ENCODE measurements around the gene AGAP2.
A peak's percentile ranks its signal among the peaks of the same experiment; 100 is the strongest.

Gene AGAP2

DNA sequence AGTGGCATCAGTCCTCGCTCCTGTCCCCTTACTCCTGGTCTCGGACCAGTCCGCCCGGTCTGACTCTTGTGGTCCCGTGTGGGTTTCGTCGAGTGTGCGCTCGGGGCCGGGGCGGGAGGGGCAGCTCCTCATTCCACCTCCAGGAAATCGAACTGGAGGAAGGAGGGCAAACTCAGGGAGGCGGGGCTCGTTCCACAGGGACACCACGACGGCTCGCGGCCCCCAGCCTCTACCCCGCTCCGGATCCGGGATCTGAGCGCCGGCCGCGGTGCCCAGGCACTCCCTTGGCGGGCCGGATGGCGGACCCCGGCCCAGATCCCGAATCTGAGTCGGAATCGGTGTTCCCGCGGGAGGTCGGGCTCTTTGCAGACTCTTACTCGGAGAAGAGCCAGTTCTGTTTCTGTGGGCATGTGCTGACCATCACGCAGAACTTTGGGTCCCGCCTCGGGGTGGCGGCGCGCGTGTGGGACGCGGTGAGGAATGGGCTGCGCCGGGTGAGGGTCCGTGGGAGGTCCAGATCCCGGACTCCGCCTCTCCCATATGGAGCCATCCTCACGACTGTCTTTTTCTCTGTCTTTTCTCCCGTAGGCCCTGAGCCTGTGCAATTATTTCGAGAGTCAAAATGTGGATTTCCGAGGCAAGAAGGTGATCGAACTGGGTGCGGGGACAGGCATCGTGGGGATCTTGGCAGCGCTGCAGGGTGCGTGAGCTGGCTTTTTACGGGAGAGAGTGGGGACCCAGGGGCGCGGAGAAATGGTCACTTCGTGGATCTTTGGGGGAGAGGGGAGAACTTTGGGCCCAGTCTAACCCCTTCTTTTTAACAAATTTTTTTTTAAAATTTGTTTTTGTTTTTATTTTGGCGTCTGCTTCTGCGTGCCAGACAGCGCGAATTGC lies 34.1 kb upstream of the AGAP2 start, which contains the start of gene EEF1AKMT3:
Gene EEF1AKMT3, plus strand, starts transcription at position 186 of the 894 bp plus-strand sequence. Its CDS starts 111 bp downstream, at position 297.
- no peak for DNase-seq
- ATAC-seq, result peak; percentile 46
- H3K4me1 Mint-ChIP-seq, result peaks cover 30% of the 10 kb centered on the region

DNA sequence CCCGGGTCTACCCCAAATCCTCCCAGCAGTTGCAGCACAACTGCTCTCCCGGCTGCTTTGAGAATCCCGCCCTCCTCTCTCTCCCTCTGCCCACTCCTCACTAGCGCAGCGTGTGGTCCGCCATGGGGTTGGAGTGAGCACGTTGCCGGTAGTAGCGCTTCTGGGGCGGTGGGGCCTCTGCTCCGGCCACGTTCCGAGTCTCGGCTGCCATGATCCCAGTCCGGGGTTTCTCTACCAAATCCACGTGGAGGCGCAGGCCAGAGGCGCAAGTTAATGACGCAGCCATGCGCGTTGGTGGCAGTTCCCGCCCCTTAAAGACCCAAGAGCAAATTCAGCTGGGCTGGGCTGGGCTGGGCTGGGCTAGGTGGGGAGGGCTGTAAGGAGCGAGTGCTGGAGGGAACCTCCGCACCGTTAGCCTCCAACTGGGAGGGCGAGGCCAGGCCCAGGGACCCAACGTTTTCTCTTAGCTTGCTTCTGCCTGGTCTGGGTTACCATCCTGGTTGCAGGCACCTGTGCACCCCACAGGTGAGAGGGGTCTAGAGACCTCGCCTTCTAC lies 33.4 kb upstream of the AGAP2 start, which contains the start of gene METTL1:
Gene METTL1, minus strand, starts transcription at position 233 of the 556 bp plus-strand sequence. Its CDS starts 22 bp downstream, at position 211.
- Mint-ChIP-seq H3K27me3 (no peaks in the 10 kb centered on the region), H3K4me3 (peak within 1 kb of the TSS; percentile 99), H3K27ac (peak within 1 kb of the TSS; percentile 98 to 99), H3K9me3 (no peaks in the 10 kb centered on the region), H3K4me1 (peaks cover 37% of the 10 kb centered on the region)
- DNase-seq (peak; percentile 92 to 94), ATAC-seq (peak; percentile 94)

More for the DNA sequence above, 34.1 kb upstream of the AGAP2 start, which contains the start of gene EEF1AKMT3:
- Mint-ChIP-seq H3K9me3 (no peaks in the 10 kb centered on the region), H3K27me3 (no peaks in the 10 kb centered on the region), H3K4me3 (peak within 1 kb of the TSS; percentile 99), H3K27ac (peak within 1 kb of the TSS; percentile 98 to 99)

DNA sequence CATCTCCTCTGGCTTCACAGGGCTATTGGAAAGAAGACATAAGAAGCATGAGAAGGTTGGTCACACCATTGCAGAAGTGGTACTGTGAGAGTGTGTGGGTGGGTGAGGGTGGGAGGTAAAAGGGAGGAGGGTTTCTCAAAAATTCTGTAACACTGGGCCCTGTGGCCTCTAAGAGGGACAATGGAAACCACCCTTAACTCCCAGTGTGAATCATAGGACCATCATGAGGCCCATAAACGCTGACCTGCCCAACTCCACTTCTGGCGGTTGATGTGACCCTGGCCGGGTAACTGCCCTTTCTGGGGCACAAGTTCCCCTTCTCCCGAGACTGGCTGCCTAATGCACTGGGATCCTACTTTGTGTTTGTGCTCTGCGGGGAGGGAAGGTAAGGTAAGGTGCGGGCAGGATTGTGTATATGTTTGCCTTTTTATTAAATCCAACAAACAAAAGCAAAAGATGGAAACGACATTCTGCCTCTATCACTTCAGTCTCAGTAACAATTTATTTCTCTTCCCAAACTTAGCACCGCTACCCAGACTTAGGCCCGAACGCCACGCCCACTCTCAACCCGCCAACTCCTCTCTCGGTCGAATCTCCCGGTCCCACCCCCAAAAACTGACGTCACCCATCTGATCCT lies 32.8 kb upstream of the AGAP2 start:
- ATAC-seq (peak; percentile 81), DNase-seq (peak in 1 of 2 donors; percentile 89)
- Mint-ChIP-seq H3K27ac (peak overlapping the region; percentile 98 to 99), H3K4me3 (peak overlapping the region; percentile 99), H3K4me1 (peaks cover 43% of the 10 kb centered on the region), H3K27me3 (peaks cover 5% of the 10 kb centered on the region), H3K9me3 (no peaks in the 10 kb centered on the region)

DNA sequence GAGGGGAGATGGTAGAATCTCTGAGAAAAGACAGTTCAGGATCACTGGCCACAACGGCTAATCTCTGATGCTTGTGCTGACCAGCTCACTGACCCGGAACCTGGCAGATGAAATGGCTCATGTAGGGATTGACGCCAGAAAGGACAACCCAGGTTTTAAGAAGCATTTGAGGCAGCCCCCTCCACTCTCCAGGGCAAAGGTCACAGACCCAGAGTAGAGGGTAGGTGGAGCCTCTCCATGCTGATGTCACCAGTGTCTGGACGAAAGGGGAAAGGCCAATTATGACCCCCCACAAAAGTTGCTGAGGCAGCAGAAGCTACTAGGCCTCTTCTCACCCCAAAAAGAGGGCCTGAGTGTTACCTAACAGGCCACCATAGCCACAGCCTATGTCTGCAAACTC lies 32.2 kb upstream of the AGAP2 start:
- H3K4me3 Mint-ChIP-seq, result peak overlapping the region in 1 of 2 donors; percentile 99
- ATAC-seq, result no peak
- H3K9me3 Mint-ChIP-seq, result no peaks in the 10 kb centered on the region
- peaks cover 49% of the 10 kb centered on the region for H3K4me1 Mint-ChIP-seq
- no peak overlapping the region for H3K27ac Mint-ChIP-seq
- H3K27me3 Mint-ChIP-seq, result peaks cover 8% of the 10 kb centered on the region
- DNase-seq, result no peak

DNA sequence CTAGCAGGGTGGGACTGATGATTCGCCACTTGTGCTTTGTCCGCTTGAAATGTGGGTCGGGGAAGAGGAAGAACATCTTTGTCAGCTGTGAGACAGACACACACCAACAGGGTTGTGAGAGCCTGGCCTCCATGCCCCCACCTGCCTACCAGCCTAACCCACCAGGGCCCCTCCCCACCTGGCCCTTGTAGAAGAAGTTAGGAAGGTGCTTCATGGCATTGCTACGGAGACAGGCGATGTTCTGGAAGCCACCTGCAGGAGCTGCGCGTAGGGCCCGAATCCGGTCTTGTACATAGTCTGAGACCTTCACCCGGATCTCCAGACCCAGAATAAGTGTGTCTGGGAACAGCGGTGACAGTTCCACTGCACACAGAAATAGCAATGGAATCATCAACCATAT lies 31.1 kb upstream of the AGAP2 start:
- H3K27me3 Mint-ChIP-seq, result peaks cover 8% of the 10 kb centered on the region
- H3K4me1 Mint-ChIP-seq, result peaks cover 61% of the 10 kb centered on the region
- H3K4me3 Mint-ChIP-seq, result peak overlapping the region in 1 of 2 donors; percentile 10
- H3K9me3 Mint-ChIP-seq, result no peaks in the 10 kb centered on the region
- ATAC-seq, result no peak
- no peak overlapping the region for H3K27ac Mint-ChIP-seq
- DNase-seq, result no peak

DNA sequence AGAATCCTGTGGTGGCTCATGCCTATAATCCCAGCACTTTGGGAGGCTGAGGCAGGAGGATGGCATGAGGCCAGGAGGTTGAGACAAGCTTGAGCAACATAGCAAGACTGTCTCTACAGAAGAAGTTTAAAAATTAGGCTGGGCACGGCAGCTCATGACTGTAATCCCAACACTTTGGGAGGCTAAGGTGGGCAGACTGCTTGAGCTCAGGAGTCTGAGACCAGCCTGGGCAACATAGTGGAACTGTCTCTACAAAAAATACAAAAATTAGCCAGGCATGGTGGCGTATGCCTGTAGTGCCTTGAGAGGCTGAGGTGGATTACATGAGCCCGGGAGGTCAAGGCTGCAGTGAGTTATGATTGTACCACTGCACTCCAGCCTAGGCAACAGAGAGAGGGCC lies 29.3 kb upstream of the AGAP2 start:
- Mint-ChIP-seq H3K4me1 (peaks cover 71% of the 10 kb centered on the region), H3K4me3 (no peak overlapping the region), H3K9me3 (no peaks in the 10 kb centered on the region), H3K27ac (no peak overlapping the region), H3K27me3 (peaks cover 8% of the 10 kb centered on the region)
- ATAC-seq, result no peak
- no peak for DNase-seq

DNA sequence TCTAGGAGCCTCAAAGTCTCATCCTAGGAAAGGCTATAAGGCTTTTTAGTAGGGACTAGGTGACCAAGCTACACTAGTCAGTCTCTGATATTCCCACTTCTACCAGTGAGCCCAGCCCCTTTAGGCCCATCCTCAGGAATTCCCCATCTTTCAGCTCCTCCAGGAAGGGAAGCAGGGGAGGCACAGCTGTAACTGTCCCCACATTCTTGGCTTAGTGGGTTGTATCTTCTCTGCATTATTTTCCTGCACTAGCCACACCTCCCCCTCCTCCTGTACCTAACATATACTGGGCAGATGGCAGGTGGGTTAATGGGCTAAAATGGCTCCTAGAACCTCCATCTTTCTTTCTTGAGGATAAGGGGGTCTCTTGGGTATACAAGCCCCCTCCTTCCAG lies 28.8 kb upstream of the AGAP2 start:
- Mint-ChIP-seq H3K27me3 (peaks cover 8% of the 10 kb centered on the region), H3K4me3 (no peak overlapping the region), H3K27ac (no peak overlapping the region), H3K9me3 (no peaks in the 10 kb centered on the region), H3K4me1 (peaks cover 68% of the 10 kb centered on the region)
- DNase-seq (no peak), ATAC-seq (no peak)

DNA sequence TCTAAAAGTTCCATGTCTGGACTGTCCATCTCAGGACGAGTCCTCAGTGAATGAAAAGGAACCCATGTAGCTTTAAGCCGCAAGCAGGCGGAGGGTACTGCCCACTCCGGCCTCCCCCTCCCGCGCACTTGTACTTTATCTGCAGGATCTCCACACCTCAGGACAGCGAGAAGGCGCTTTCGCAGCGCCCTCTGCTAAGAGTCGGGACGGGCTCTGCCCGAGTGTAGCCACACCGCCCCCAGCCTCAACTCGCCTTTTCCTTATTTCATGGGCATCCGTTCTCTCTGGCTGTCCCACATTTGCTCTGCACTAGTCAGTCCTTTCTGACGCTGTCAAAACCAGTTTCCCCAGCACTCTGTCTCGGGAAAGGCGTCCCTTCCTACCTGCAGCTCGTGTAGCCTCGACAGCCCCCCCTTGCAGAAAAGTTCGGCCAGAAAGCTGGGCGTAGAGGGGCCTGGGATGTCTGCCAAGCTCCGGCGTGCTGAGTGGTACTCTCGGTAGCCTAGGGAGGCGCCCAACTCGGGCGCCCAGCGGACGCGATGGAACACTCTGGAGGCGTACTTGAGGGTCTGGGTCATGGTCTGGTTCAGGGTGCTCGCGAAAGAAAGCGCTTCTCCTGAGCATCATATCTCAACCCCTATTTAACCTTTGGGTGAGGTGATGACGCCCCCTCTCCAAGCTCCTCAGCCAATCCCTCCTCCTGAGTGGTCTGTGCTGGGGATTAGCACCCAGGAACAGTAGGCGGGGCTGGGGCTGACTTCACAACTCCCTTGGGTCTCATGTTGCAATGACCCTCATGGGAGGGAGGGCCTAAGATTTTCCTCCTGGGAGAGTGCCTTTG lies 28.1 kb upstream of the AGAP2 start, which contains the start of gene CYP27B1:
Gene CYP27B1, minus strand, starts transcription at position 615 of the 841 bp plus-strand sequence. Its CDS starts 37 bp downstream, at position 578.
- Mint-ChIP-seq H3K27me3 (peaks cover 8% of the 10 kb centered on the region), H3K4me3 (peak within 1 kb of the TSS; percentile 88 to 97), H3K9me3 (no peaks in the 10 kb centered on the region), H3K27ac (no peak within 1 kb of the TSS), H3K4me1 (peaks cover 69% of the 10 kb centered on the region)
- peak; percentile 34 for ATAC-seq
- no peak for DNase-seq

DNA sequence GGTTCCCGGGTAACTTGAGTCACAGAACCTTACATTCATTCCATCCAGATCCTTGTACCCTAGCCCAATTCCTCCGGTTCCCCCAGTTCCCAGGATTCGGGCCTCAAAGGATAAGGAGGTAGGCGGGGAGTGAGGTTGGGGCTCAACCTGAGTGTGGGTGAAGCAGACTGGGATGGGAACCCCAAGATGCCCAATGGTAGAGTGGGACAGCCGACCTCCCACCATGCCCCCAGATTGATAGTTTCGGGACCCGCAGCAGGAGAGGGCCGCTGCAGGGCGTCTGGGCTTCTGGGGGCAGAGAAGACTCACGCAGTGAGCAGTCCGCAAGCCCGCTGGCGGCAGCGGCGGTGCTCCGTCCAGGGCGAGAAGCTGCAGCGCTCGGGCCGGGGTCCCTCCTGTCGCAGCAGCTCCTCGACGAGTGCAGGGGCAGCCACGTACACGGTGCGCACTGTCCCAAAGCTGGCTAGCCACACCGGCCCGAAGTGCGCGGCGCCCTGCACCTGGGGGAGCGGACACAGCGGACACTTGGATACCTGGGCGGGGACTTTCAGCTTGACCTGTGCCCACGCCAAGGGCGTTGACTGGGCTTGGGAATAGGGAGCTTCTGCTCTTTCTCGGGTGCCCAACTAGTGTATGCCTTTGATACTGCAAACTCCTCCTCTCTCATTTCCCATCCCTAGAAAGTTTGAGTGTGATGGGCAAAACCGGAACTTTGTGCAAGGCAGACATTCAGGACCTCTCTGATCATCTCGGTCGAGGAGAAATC lies 27.3 kb upstream of the AGAP2 start:
- Mint-ChIP-seq H3K9me3 (no peaks in the 10 kb centered on the region), H3K4me1 (peaks cover 69% of the 10 kb centered on the region), H3K27ac (peak overlapping the region in 1 of 2 donors; percentile 83), H3K4me3 (peak overlapping the region; percentile 88 to 97), H3K27me3 (peaks cover 8% of the 10 kb centered on the region)
- ATAC-seq (peak; percentile 44), DNase-seq (peak in 1 of 2 donors; percentile 24)

DNA sequence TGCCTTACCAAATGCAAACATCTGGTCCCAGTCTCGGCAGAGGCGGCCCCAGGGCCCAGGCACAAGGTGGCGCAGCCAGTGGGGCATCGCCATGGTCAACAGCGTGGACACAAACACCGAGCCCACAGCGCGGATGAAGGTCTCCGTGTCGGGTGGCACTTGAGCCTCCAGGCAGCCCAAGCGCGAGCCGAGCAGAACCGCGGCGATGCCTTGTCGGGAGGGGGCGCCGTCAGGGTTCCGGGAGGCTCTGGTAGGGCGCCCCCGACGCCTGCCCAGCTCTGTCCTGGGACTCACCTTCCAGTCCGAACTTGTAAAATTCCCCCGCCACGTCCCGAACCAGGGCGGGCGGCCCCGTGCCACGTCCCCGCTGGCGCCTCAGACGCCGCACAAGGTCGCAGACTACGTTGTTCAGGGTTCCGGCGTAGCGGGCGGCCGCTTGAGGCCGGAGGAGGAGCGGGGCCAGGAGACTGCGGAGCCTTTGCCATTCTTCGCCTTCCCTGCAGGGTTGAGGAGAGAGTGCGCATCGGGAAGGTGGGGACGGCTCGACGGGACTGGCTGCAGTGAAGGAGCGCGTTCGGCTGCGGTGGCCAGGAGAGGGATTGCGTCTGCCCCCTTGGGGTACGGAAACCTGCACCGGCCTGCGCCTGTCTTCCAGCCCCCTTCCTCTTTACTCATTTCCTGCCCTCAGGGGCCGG lies 26.6 kb upstream of the AGAP2 start:
- ATAC-seq, result peak; percentile 81
- DNase-seq, result peak; percentile 65 to 67
- peak overlapping the region; percentile 88 to 97 for H3K4me3 Mint-ChIP-seq
- peak overlapping the region; percentile 77 to 83 for H3K27ac Mint-ChIP-seq
- peaks cover 8% of the 10 kb centered on the region for H3K27me3 Mint-ChIP-seq
- no peaks in the 10 kb centered on the region for H3K9me3 Mint-ChIP-seq
- H3K4me1 Mint-ChIP-seq, result peaks cover 64% of the 10 kb centered on the region

DNA sequence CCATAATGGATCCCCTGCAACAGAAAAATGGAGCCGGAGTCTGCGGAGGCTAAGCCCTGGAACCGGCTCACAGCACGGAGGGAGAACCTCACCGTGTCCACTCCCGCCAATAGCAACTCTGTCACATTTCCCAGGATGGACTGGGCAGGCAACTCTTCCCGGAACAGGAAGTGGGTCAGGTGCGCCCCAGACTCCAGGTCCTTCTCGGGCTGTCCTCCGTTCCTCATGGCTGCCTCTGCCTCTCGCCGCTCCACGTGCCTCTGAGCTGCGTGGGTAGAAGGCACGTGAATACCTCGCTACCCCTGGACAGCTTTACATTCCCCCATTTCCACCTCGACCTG lies 26.1 kb upstream of the AGAP2 start:
- DNase-seq (no peak), ATAC-seq (peak; percentile 26)
- H3K27me3 Mint-ChIP-seq, result peaks cover 8% of the 10 kb centered on the region
- H3K4me3 Mint-ChIP-seq, result peak overlapping the region; percentile 88 to 97
- H3K27ac Mint-ChIP-seq, result peak overlapping the region in 1 of 2 donors; percentile 51
- peaks cover 61% of the 10 kb centered on the region for H3K4me1 Mint-ChIP-seq
- H3K9me3 Mint-ChIP-seq, result no peaks in the 10 kb centered on the region

DNA sequence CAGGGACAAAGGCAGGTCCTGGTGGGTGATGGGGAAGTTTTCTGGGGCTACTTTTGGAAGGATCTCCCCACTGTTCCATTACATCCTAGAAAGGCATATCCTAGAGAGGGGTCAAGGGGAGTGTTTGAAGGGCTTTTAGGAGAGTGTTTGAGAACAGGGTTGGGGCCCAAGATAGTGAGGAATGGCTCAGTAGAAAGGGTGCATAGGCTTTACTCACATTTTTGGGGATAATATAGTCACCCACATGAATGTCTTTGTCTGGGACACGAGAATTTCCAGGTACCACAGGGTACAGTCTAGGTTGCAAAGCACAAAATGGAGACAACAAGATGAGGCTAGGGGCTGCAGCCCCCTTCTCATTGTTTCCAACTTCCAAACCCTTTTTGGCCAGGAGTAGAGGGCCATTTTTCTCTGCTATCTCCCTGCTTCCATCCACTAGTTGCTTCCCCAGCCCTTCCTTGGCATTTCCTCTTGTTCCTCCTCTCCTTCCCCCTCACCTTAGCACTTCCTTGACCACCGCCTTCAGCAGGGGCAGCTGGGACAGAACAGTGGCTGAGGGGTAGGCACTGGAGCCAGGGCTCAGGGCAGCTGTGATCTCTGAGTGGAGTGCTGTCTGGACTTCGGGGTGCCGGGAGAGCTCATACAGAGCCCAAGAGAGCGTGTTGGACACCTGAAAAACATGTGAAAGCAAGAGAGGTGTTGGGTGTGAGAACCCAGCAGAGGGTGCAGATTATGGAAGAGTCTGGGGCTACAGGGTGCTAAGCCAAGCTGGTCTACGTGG lies 25.5 kb upstream of the AGAP2 start:
- no peaks in the 10 kb centered on the region for H3K9me3 Mint-ChIP-seq
- ATAC-seq (no peak), DNase-seq (no peak)
- peak overlapping the region; percentile 88 to 97 for H3K4me3 Mint-ChIP-seq
- peaks cover 8% of the 10 kb centered on the region for H3K27me3 Mint-ChIP-seq
- peak overlapping the region in 1 of 2 donors; percentile 57 for H3K27ac Mint-ChIP-seq
- H3K4me1 Mint-ChIP-seq, result peaks cover 66% of the 10 kb centered on the region

DNA sequence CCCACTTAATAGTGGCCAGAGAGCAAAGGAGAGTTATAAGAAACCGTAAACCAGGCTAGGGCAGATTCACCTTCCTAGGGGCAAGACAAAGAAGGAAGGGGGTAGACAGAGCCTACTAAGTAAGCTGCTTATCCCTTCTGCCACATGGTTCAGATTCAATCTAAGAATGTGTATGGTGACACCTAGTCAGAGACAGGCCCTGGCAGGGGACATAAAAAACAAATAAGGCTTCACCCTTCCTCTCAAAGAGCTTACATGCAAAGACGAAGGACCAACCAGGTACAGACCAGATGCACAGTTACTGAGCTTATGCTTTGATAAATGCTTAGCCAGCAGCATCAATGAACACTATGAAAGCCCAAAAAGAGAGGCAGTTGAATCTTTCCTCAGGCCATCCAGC lies 23.9 kb upstream of the AGAP2 start:
- no peak overlapping the region for H3K27ac Mint-ChIP-seq
- peaks cover 8% of the 10 kb centered on the region for H3K27me3 Mint-ChIP-seq
- H3K9me3 Mint-ChIP-seq, result no peaks in the 10 kb centered on the region
- H3K4me1 Mint-ChIP-seq, result peaks cover 73% of the 10 kb centered on the region
- no peak overlapping the region for H3K4me3 Mint-ChIP-seq
- DNase-seq (no peak), ATAC-seq (no peak)

Measured in stimulated activated naive CD8-positive, alpha-beta T cell treated with anti-CD3 and anti-CD28 coated beads, Interleukin-15, amount 100 ng/mL, for 72 hours (primary cell).